ENCODE measurements around the gene DAAM1. TPM values are rescaled to one million over a fixed set of nuclear protein-coding genes. Genes with fewer than 3 reads are reported as not detected.

Gene DAAM1
- total RNA-seq, 6 donors from 2014 or later: 34.4 to 94.4 (median 55.5) TPM

DNA sequence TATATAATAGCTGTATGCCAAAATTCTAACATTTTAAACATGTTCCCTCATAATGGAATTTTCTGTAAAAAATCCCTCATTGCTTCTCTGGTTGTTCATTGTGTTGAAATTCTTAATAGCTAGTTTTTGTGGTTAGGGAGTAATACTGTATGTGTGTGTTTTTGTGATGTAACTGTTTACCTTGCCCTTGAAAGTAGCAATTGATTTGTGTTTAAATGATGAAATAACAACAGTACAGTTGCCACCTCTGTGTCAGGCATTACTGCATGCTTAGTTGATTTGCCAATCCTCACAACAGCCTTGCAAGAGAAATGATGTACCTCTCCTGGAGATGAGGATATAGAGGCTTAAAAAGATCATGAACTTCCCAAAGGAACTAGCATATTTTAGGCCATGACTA lies 94.9 kb downstream of the DAAM1 start:
- H3K36me3 ChIP-seq: no peaks in the 10 kb centered on the region
- H3K4me1 ChIP-seq: peaks cover 0 to 12% (median 2%) of the 10 kb centered on the region in 4 donors
- no peak overlapping the region for H3K27ac ChIP-seq
- TF ChIP-seq POLR2A (IDR thresholded peaks at IDR 0.05) (no peak), EP300 (IDR thresholded peaks at IDR 0.05) (peak in 1 of 4 donors; percentile 8), POLR2AphosphoS5 (IDR thresholded peaks at IDR 0.05) (peak in 1 of 2 donors; percentile 30)
- TF ChIP-seq, protein P1, sequence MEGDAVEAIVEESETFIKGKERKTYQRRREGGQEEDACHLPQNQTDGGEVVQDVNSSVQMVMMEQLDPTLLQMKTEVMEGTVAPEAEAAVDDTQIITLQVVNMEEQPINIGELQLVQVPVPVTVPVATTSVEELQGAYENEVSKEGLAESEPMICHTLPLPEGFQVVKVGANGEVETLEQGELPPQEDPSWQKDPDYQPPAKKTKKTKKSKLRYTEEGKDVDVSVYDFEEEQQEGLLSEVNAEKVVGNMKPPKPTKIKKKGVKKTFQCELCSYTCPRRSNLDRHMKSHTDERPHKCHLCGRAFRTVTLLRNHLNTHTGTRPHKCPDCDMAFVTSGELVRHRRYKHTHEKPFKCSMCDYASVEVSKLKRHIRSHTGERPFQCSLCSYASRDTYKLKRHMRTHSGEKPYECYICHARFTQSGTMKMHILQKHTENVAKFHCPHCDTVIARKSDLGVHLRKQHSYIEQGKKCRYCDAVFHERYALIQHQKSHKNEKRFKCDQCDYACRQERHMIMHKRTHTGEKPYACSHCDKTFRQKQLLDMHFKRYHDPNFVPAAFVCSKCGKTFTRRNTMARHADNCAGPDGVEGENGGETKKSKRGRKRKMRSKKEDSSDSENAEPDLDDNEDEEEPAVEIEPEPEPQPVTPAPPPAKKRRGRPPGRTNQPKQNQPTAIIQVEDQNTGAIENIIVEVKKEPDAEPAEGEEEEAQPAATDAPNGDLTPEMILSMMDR (IDR thresholded peaks at IDR 0.05): no peak
- ATAC-seq (ENCODE audit: low FRiP score in 2 of 2) (peak in 1 of 2 donors; percentile 66), DNase-seq (no peak)
- no peaks in the 10 kb centered on the region for H3K9me3 ChIP-seq
- no peak overlapping the region for H3K4me3 ChIP-seq
- H3K27me3 ChIP-seq: no peaks in the 10 kb centered on the region

DNA sequence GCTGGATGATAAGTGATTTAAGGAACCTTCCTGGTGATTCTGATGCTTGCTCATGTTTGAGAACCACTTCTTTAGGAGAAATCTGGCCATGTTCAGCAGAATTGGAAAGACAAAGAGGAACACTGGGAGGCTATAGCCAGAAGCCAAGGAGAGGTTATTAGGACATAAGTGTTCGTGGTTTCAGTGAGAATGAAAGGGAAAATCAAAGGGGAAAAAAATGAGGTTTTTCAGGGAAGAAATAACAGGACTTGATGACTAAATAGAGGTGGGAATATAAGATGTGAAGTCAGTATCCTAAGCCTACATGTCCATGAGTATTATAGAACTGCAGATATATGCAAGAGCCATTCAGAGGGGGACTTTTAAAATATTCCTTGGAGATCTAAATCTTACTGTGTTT lies 95.6 kb downstream of the DAAM1 start:
- H3K4me1 ChIP-seq: peaks cover 0 to 11% (median 2%) of the 10 kb centered on the region in 4 donors
- H3K27me3 ChIP-seq: no peaks in the 10 kb centered on the region
- no peak overlapping the region for H3K27ac ChIP-seq
- DNase-seq: no peak
- WGBS, 2 donors: 66 to 75% methylated on average over 1 of the region's 1 CpG
- H3K9me3 ChIP-seq: no peaks in the 10 kb centered on the region
- H3K4me3 ChIP-seq: no peak overlapping the region
- no peak for TF ChIP-seq POLR2A (IDR thresholded peaks at IDR 0.05)
- TF ChIP-seq, protein P1 (IDR thresholded peaks at IDR 0.05): no peak
- TF ChIP-seq POLR2AphosphoS5 (IDR thresholded peaks at IDR 0.05): no peak
- TF ChIP-seq EP300 (IDR thresholded peaks at IDR 0.05): no peak
- no peaks in the 10 kb centered on the region for H3K36me3 ChIP-seq
- ATAC-seq (ENCODE audit: low FRiP score in 2 of 2): no peak

DNA sequence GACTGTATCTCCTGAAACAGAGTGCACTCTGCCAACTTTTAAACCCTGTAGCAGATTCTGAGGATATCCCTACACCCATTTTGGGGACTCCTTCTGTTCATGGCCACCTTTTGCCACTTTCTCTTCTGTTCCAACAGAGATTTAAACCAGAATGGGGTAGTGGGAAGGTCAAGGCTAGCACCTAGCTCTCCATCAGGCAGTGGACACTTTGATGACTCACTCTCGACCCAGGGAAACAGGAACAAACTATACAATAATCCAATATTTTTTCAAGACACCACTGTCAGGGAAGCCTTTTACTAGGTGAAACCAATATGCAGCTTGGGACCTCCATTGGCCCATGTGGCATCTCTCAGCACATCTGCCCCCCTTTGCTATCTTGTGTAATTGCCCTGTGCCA lies 103.6 kb downstream of the DAAM1 start:
- Histone ChIP-seq H3K27me3 (no peaks in the 10 kb centered on the region), H3K36me3 (peaks cover 0 to 17% (median 14%) of the 10 kb centered on the region in 4 donors), H3K27ac (no peak overlapping the region), H3K4me1 (peaks cover 7 to 19% (median 9%) of the 10 kb centered on the region in 4 donors), H3K4me3 (no peak overlapping the region), H3K9me3 (no peaks in the 10 kb centered on the region)
- no peak for TF ChIP-seq POLR2AphosphoS5 (IDR thresholded peaks at IDR 0.05)
- TF ChIP-seq EP300 (IDR thresholded peaks at IDR 0.05): no peak
- no peak for TF ChIP-seq POLR2A (IDR thresholded peaks at IDR 0.05)
- TF ChIP-seq, protein P1 (IDR thresholded peaks at IDR 0.05): no peak
- ATAC-seq (ENCODE audit: low FRiP score in 2 of 2) (no peak), DNase-seq (no peak)
- WGBS, 2 donors: 88 to 91% methylated on average over 1 of the region's 1 CpG

DNA sequence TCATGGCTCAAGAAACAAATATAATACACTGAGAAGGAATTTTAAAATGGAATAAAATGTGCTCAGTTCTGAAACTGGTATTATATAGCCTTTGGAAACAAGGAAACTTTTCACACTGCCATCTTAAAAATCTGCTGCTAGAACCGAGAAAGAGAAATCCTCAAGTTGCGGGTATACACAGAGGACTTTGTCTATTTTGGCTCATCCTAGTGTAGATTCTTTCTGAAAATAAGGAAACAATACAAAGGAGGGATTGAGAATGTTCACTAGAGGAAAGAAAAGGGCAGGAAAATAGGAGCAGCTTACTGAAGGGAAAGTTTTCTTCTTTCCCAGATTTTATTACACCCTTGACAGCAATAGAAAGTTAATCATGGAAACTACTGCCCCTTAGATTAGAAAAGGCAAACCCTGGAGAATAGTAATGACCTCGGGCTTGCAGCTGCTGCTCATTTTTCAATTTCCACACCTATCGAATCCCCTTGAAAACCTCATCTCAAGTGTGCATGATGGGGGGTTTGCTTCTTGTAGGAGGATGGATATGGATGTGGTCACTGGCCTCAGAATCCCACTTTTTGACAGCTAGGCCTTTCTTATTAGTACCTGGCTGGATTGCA lies 104.6 kb downstream of the DAAM1 start:
- TF ChIP-seq EP300 (IDR thresholded peaks at IDR 0.05): no peak
- TF ChIP-seq POLR2AphosphoS5 (IDR thresholded peaks at IDR 0.05): no peak
- TF ChIP-seq POLR2A (IDR thresholded peaks at IDR 0.05): no peak
- TF ChIP-seq, protein P1 (IDR thresholded peaks at IDR 0.05): no peak
- H3K27ac ChIP-seq: no peak overlapping the region

More for the DNA sequence above, 104.6 kb downstream of the DAAM1 start:
- ATAC-seq (ENCODE audit: low FRiP score in 2 of 2) (no peak), DNase-seq (no peak)
- Histone ChIP-seq H3K9me3 (no peaks in the 10 kb centered on the region), H3K36me3 (peaks cover 0 to 17% (median 14%) of the 10 kb centered on the region in 4 donors), H3K4me3 (no peak overlapping the region), H3K27me3 (no peaks in the 10 kb centered on the region), H3K4me1 (peaks cover 7 to 23% (median 12%) of the 10 kb centered on the region in 4 donors)
- 91 to 93% methylated on average over 4 of the region's 4 CpGs for WGBS, 2 donors

All from upper lobe of left lung (tissue), 6 donors.